ENCODE results near the gene KCNIP4. TPM values are rescaled to one million over a fixed set of nuclear protein-coding genes. Genes with fewer than 3 reads are reported as not detected.
A peak's percentile ranks its signal among the peaks of the same experiment; 100 is the strongest.

The KCNIP4 gene
- total RNA-seq, 1 experiment from 2014 or later = not detected

DNA sequence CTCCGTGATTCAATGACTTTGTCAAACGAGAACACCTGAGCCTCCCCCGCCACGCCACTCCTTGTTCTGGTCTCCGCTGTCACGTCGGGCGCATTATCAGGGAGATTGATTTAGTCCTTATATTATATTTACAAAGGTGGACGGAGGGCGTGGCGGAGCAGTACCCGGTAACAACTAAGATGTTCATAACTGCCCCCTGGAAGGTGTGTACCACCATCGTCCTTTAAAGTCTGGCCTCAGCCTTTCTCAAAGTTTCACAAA lies 964.1 kb downstream of the KCNIP4 start:
- no peak for DNase-seq (ENCODE audit: low spot score)

GRCh38 chr4:20983763-20984575 lies 964.6 kb downstream of the KCNIP4 start:
- no peak for DNase-seq (ENCODE audit: low spot score)

DNA sequence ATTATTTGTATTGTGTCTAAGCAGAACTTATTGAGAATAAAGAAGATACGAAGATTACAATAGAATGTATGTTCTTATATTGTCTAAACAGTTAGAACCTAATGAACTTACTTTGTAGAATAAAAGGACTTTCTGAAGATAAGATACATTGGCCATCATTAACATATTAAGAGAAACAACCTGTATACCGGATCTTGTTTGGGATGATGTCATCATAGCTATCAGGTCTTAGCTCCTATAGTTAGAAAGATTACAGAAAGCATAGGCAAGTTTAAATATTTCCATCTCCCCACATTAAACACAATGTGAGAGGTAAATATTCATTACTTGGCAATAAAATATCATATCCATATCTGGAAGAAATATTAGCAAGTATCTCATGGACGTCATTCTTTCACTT lies 966.0 kb downstream of the KCNIP4 start:
- DNase-seq (ENCODE audit: low spot score) = no peak

DNA sequence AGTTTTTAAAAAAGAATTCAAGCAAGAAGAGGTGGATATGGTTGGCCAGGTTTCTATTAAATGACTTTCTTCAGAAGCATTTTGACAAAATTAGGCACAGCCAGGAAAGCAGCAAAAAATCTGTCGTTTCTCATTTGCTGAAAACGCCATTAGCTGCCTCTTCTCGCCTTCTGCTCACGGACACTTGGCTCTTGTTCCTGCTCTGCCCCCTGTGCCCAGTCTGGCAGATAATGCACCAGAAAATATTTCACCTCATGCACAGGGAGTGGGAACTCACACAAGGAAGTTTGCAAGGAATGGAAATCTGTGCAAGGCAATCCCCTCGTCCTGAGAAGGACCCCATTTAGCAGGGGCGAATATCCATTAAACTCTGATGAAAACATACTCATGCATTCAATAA lies 988.3 kb downstream of the KCNIP4 start:
- DNase-seq (ENCODE audit: low spot score) = no peak

DNA sequence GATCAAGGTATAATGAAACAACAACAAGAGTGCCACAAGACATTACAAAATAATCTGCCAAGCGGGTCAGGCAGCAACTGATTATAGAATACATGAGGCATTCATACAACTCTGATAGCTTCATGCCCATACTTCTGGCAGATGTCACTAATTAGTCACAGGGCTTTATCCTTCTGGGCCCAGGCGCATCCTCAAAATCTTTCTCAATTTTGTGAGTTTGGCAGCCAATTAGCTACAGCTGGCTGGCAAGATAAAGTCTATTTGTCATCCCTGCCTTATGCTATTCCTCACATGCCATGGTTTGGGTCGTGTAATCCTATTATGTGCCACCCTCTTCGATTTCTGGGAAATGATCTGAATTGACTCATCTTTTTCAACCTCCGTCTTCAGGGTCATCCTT lies 994.0 kb downstream of the KCNIP4 start:
- no peak for DNase-seq (ENCODE audit: low spot score)

GRCh38 chr4:20944961-20945360 lies 1003.6 kb downstream of the KCNIP4 start:
- no peak for DNase-seq (ENCODE audit: low spot score)

- no peak for DNase-seq (ENCODE audit: low spot score)
Measured at GRCh38 chr4:20944451-20944850, 1004.1 kb downstream of the KCNIP4 start.

DNA sequence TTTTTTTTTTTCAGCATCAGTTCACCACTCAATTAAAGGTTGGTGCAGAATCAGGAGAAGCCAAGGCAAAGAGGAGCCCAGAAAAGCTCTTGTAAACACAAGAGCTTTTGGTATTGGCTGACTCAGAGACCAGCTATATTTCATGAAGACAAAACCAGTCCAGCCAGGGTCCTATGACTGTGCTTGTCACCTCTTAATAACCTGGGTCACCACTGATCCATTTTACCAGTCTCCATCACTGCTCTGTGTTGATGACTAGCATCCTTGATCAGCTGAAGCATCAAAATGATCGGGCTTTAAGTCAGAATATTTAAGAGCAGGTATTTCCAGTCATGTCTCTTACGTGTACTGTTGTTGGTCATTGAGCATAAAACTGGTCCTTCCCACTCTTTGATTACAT lies 1010.4 kb downstream of the KCNIP4 start:
- DNase-seq (ENCODE audit: low spot score) = no peak

DNA sequence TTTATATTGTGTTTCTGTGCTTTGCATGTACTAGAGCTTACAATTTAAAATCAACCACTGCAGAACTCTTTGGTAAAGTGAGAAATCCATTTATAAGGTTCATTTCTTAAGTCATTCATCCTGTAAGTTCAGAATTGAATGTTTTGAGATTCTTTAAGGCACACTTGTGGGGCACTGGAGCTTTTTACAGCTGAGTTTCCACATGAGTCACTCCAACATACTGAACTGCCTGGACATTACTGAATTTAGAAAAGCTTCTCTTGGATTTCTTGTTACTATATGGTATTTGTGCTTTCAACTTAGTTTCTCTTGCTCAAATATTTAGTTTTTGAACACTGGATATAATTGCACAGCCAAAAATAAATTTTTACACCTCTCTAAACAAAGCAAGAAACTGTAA lies 1022.0 kb downstream of the KCNIP4 start:
- no peak for DNase-seq (ENCODE audit: low spot score)

GRCh38 chr4:20925176-20925575 lies 1023.4 kb downstream of the KCNIP4 start:
- DNase-seq (ENCODE audit: low spot score) = no peak

- DNase-seq (ENCODE audit: low spot score) = no peak
Measured at GRCh38 chr4:20922962-20923361, 1025.6 kb downstream of the KCNIP4 start.

DNA sequence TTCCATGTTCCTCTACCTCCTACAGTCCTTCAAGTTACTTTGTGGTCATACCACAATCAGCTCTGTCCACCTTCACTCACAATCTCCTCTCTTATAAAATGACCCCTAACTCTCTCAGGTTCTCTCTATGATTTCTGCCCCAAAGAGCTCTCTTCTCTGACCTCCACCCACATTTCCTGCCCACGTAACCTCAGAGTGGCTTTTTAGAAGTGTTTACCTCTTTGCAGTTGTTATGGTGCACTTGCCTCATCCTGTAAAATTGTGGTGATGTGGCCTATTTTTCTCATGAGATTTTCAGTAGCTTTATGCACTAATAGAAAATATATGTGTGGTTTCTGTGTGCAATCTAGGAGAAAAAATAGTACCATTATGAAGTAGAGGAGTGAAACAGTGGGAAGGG lies 1032.5 kb downstream of the KCNIP4 start:
- peak; percentile 9 for DNase-seq (ENCODE audit: low spot score)

DNA sequence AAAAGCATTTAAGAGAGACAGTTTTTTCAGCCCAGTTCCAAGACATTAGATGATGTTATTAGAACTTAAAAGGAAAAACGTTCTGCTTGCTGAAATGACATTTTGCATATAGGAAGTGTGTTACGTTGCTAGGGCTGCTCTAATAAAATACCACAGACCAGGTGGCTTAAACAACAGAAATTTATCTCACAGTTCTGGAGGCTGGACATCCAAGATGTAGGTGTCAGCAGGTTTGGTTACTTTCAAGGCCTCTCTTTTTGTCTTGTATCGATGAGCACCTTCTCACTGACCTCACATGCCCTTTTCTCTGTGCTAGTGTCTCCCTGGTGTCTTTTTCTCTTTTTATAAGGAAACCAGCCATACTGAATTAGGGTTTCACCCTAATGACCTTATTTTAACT lies 1043.6 kb downstream of the KCNIP4 start:
- DNase-seq (ENCODE audit: low spot score) = no peak

GRCh38 chr4:20901851-20902250 lies 1046.7 kb downstream of the KCNIP4 start:
- no peak for DNase-seq (ENCODE audit: low spot score)

DNA sequence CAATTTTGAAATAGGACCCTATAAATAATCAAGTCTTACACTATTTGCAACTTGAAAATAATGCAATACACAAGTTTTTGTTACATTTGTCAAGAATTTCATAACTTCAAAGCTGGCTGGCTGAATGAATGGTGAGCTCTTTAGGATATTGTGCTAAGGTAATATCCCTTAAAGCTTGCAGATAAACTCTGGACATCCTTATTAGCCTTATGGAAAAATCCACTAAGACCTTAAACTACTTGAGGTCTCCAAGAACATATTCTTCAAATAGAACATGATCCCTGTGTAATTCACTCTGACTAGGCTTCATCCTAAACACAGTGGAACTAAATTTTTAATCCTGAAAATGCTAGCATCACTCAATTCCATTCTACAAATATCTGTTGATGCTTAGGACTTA lies 1049.0 kb downstream of the KCNIP4 start:
- no peak for DNase-seq (ENCODE audit: low spot score)

- DNase-seq (ENCODE audit: low spot score) = no peak
Measured at GRCh38 chr4:20895988-20896387, 1052.6 kb downstream of the KCNIP4 start.

GRCh38 chr4:20895208-20895607 lies 1053.4 kb downstream of the KCNIP4 start:
- DNase-seq (ENCODE audit: low spot score) = no peak

DNA sequence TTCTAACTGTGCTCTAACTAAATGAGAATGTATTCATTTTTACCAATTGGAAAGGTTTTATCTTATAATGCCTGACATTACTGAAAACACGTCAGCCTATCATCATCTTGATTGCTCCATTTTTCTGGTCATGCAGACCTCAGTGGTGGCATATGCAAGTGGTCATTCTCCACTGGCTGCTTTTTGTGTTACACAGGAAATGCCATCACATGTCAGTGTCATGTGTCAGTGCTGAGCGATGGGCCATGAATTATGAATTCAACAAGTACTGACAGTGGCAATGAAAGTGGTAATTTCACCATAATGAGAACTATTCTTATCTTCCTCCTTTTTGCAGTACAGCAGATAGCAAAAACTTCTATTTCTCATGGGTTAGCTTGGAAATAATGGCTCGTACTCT lies 1057.8 kb downstream of the KCNIP4 start:
- DNase-seq (ENCODE audit: low spot score) = no peak

DNA sequence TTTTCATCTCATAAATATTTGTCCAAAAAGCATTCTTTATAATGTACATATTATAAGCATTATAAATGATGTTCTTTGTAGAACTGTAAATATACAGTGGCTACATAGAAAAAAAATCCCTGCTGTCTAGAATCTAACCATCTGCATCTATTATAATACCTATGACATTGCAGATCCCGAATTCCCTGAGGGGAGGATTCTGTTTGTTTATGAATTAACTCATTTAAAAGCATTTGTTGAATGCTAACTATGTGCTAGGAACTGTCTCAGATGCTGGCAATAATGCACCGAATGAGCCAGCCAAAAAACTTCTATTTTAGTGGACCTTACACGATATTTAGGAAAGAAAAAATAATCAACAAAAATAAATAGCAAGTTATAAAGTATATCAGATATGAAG lies 1058.7 kb downstream of the KCNIP4 start:
- no peak for DNase-seq (ENCODE audit: low spot score)

GRCh38 chr4:20883677-20884076 lies 1064.9 kb downstream of the KCNIP4 start:
- no peak for DNase-seq (ENCODE audit: low spot score)

- DNase-seq (ENCODE audit: low spot score) = no peak
Measured at GRCh38 chr4:20883231-20883630, 1065.3 kb downstream of the KCNIP4 start.

- no peak for DNase-seq (ENCODE audit: low spot score)
Measured at GRCh38 chr4:20882500-20882899, 1066.1 kb downstream of the KCNIP4 start.

- DNase-seq (ENCODE audit: low spot score) = no peak
Measured at GRCh38 chr4:20881658-20882057, 1066.9 kb downstream of the KCNIP4 start.

DNA sequence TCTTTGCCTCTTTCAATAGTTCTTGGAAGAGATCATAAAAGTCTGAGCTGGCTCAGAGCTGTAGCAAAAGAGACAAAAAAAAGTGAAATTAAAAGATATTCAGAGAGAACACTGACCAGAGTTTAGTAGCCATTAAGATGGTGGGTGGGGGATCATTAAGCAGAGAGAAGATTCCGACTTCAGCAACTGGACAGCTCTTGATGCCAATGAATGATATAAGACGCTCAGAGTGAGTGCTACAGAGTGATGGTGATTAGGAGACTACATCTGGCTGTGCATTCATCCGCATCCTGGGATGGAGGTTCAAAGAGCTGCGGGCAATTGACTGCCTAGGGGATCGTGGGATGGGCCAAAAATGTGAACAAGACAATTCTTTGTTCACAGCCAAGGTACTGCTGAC lies 1069.8 kb downstream of the KCNIP4 start:
- no peak for DNase-seq (ENCODE audit: low spot score)
